Measurements from ENCODE around the gene ELL2. TPM values are rescaled to one million over a fixed set of nuclear protein-coding genes. Genes with fewer than 3 reads are reported as not detected.

The ELL2 gene
- total and polyA plus RNA-seq, 9 of the 15 experiments (the other 6 are each of a cell fraction or from before 2014, with no cell fraction given): 4.3 to 18.3 (median 14.5) TPM

DNA sequence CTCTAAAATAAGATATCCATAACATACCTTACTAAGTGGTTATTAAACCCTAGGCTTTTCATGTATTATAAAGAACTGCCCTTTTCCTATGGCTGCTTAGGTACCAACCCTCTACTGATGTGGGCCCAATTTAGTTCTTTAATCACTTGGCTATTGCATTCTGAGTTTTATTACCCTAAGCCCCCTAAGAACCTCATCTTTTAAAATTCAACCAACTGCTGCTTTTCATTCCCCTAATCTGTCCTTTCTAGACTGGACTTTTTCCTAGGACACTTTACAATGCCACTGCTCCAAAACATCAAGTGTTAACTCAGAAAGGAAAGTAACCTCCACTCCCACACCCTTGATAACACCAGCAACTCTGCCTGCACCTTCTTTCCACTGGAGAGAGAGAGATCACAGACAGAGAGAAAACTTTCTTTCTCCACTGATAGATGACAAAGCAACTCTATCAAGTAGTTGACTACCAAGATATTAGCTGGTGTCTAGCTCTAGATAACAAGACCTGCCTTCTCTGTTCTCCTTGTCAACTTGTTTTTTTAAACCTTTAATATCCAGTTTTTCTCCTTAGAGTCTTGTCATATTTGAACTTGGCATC lies 27.3 kb downstream of the ELL2 start (continued):
- TF ChIP-seq, protein P1, sequence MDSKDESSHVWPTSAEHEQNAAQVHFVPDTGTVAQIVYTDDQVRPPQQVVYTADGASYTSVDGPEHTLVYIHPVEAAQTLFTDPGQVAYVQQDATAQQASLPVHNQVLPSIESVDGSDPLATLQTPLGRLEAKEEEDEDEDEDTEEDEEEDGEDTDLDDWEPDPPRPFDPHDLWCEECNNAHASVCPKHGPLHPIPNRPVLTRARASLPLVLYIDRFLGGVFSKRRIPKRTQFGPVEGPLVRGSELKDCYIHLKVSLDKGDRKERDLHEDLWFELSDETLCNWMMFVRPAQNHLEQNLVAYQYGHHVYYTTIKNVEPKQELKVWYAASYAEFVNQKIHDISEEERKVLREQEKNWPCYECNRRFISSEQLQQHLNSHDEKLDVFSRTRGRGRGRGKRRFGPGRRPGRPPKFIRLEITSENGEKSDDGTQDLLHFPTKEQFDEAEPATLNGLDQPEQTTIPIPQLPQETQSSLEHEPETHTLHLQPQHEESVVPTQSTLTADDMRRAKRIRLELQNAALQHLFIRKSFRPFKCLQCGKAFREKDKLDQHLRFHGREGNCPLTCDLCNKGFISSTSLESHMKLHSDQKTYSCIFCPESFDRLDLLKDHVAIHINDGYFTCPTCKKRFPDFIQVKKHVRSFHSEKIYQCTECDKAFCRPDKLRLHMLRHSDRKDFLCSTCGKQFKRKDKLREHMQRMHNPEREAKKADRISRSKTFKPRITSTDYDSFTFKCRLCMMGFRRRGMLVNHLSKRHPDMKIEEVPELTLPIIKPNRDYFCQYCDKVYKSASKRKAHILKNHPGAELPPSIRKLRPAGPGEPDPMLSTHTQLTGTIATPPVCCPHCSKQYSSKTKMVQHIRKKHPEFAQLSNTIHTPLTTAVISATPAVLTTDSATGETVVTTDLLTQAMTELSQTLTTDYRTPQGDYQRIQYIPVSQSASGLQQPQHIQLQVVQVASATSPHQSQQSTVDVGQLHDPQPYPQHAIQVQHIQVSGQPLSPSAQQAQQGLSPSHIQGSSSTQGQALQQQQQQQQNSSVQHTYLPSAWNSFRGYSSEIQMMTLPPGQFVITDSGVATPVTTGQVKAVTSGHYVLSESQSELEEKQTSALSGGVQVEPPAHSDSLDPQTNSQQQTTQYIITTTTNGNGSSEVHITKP (IDR thresholded peaks at IDR 0.05; ENCODE audit: partially characterized antibody): peak; percentile 14
- no peak for TF ChIP-seq DLX4 (CRISPR knock-in tag; IDR thresholded peaks at IDR 0.05)
- TF ChIP-seq GTF2F1 (IDR thresholded peaks at IDR 0.05; ENCODE audit: low read depth, low read length): no peak
- TF ChIP-seq BCOR (IDR thresholded peaks at IDR 0.05): peak; percentile 81
- TF ChIP-seq RCOR1 (IDR thresholded peaks at IDR 0.05; ENCODE audit: borderline replicate concordance in 1 of 2, low read depth in 2 of 2, low read length in 2 of 2): peak; percentile 79 to 95; a peak in 3 of 4 replicates
- TF ChIP-seq ADNP (tag; IDR thresholded peaks at IDR 0.05): peak; percentile 84
- TF ChIP-seq, protein P2, sequence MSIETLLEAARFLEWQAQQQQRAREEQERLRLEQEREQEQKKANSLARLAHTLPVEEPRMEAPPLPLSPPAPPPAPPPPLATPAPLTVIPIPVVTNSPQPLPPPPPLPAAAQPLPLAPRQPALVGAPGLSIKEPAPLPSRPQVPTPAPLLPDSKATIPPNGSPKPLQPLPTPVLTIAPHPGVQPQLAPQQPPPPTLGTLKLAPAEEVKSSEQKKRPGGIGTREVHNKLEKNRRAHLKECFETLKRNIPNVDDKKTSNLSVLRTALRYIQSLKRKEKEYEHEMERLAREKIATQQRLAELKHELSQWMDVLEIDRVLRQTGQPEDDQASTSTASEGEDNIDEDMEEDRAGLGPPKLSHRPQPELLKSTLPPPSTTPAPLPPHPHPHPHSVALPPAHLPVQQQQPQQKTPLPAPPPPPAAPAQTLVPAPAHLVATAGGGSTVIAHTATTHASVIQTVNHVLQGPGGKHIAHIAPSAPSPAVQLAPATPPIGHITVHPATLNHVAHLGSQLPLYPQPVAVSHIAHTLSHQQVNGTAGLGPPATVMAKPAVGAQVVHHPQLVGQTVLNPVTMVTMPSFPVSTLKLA (conservative IDR thresholded peaks at IDR 0.05): peak in 1 of 2 experiments; percentile 63; a peak in 2 of 4 replicates
- TF ChIP-seq RAD21 (CRISPR knock-in tag; conservative IDR thresholded peaks at IDR 0.05 in 1 of 2, IDR thresholded peaks at IDR 0.05 in 1 of 2): peak; percentile 17 to 31; a peak in 2 of 4 replicates
- TF ChIP-seq HDAC2 (IDR thresholded peaks at IDR 0.05): peak; percentile 96
- TF ChIP-seq DMBX1 (CRISPR knock-in tag; IDR thresholded peaks at IDR 0.05; ENCODE audit: borderline replicate concordance): peak; percentile 65; the same call in 1 of the 2 replicates
- TF ChIP-seq NFE2 (IDR thresholded peaks at IDR 0.05; ENCODE audit: low read depth): peak; percentile 97
- TF ChIP-seq POLR2B (IDR thresholded peaks at IDR 0.05; ENCODE audit: low read depth, partially characterized antibody): no peak
- no peak for TF ChIP-seq STAG1 (CRISPR knock-in tag; IDR thresholded peaks at IDR 0.05; ENCODE audit: borderline replicate concordance)
- TF ChIP-seq U2AF1 (optimal IDR thresholded peaks at IDR 0.05; ENCODE audit: low read depth, low read length): no peak
- TF ChIP-seq HDAC8 (tag; IDR thresholded peaks at IDR 0.05): no peak
- TF ChIP-seq MECOM (CRISPR knock-in tag; IDR thresholded peaks at IDR 0.05): peak; percentile 82
- peak; percentile 59; the same call in 1 of the 2 replicates for TF ChIP-seq MEF2D (tag; conservative IDR thresholded peaks at IDR 0.05; ENCODE audit: low read depth)
- TF ChIP-seq TRIM24 (IDR thresholded peaks at IDR 0.05): peak; percentile 92 to 95
- TF ChIP-seq, protein P3, sequence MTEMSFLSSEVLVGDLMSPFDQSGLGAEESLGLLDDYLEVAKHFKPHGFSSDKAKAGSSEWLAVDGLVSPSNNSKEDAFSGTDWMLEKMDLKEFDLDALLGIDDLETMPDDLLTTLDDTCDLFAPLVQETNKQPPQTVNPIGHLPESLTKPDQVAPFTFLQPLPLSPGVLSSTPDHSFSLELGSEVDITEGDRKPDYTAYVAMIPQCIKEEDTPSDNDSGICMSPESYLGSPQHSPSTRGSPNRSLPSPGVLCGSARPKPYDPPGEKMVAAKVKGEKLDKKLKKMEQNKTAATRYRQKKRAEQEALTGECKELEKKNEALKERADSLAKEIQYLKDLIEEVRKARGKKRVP (CRISPR knock-in tag; IDR thresholded peaks at IDR 0.05): 0 out of 2 replicates have a peak, but pooled peaks have one; percentile 50
- TF ChIP-seq SREBF1 (IDR thresholded peaks at IDR 0.05; ENCODE audit: borderline replicate concordance, low read depth, low read length): no peak
- peak; percentile 82 to 91 for TF ChIP-seq ARNT (IDR thresholded peaks at IDR 0.05)
- TF ChIP-seq TSC22D4 (tag; IDR thresholded peaks at IDR 0.05): no peak
- TF ChIP-seq MTA2 (IDR thresholded peaks at IDR 0.05; ENCODE audit: low read depth): peak; percentile 95
- peak; percentile 99 for TF ChIP-seq SMARCA4 (IDR thresholded peaks at IDR 0.05)

All from K562 (cell line).